Duodenal mucosa (tissue), 2 donors: ENCODE data around the gene PECR.

Experiments
- H3K27ac ChIP-seq: one replicate; pipeline ENCODE4 v1.7.0; 2013; ENCODE audit warnings: low read depth, low read length
- H3K27me3 ChIP-seq, 2 donors: one replicate each; pipeline ENCODE4 v1.7.0; 2013; ENCODE audit warnings: low read length in 2 of 2, control low read depth in 1 of 2; ENCODE audit not compliant: insufficient read depth in 2 of 2, control insufficient read depth in 1 of 2
- H3K36me3 ChIP-seq, 2 donors: one replicate each; pipeline ENCODE4 v1.7.0; 2013; ENCODE audit warnings: low read length in 2 of 2, control low read depth in 1 of 2; ENCODE audit not compliant: insufficient read depth in 2 of 2, control insufficient read depth in 1 of 2
- H3K4me1 ChIP-seq, 2 donors: one replicate each; pipeline ENCODE4 v1.7.0; 2013; ENCODE audit warnings: low read length in 2 of 2, control low read depth in 1 of 2; ENCODE audit not compliant: insufficient read depth in 2 of 2, control insufficient read depth in 1 of 2
- H3K4me3 ChIP-seq, 2 donors: one replicate each; pipeline ENCODE4 v1.7.0; 2013; ENCODE audit warnings: low read length in 2 of 2, low read depth in 1 of 2
- H3K9ac ChIP-seq, 2 donors: one replicate each; pipeline ENCODE4 v1.7.0; 2013; ENCODE audit warnings: low read length in 2 of 2, low read depth in 1 of 2
- H3K9me3 ChIP-seq, 2 donors: one replicate each; pipeline ENCODE4 v1.7.0; 2013; ENCODE audit warnings: low read length in 2 of 2, control low read depth in 1 of 2; ENCODE audit not compliant: control insufficient read depth in 1 of 2

PECR gene

DNA sequence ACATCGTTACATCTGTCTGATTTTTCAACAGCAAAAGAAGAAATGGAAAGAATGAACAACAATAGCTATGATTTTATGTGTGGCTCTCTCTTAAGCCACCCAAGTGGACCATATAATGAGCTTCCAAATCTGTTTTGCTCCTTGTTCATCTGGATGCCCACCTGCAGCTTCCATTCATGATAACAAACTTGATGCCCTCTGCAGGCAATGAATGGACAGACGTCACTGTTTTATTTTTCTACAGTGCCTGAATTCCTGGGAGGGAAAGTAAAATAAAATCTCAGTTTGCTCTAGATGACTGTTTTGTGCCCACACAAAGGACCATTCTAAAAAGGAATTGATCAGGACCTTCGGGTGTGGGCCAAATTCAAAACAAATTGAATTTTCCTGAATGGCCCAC lies 73.2 kb downstream of the PECR start:
- H3K36me3 ChIP-seq = no peaks in the 10 kb centered on the region
- H3K27me3 ChIP-seq = no peaks in the 10 kb centered on the region
- H3K9me3 ChIP-seq = no peaks in the 10 kb centered on the region
- H3K27ac ChIP-seq = no peak overlapping the region
- no peak overlapping the region for H3K9ac ChIP-seq
- H3K4me1 ChIP-seq = peaks cover 4 to 7% of the 10 kb centered on the region in 2 donors
- H3K4me3 ChIP-seq = no peak overlapping the region

DNA sequence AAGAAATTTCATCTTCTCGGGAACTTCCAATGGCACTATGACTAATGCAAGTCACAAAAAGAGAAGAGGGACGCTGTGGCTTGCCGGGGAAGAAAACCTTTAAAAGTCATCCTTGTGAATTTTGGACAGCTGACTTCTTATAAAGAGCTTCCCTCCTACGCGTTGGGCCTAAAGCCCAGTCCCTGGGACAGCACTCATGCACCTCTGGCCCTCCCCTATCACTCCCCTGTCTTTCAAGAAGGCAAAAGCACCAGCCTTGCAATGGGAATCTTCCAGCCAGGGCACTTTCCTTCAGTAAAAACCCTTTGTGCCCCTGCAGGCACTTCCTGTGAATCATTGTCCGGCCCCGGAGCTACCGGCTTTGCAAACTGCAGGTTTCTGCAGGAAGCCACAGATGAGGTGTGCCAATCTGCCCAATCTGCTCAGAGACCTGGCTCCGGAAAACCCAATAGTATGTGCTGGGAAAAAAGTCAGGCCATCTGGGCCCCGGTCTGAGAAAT lies 75.4 kb downstream of the PECR start:
- H3K9ac ChIP-seq = no peak overlapping the region
- H3K4me3 ChIP-seq = no peak overlapping the region
- H3K27ac ChIP-seq = no peak overlapping the region

DNA sequence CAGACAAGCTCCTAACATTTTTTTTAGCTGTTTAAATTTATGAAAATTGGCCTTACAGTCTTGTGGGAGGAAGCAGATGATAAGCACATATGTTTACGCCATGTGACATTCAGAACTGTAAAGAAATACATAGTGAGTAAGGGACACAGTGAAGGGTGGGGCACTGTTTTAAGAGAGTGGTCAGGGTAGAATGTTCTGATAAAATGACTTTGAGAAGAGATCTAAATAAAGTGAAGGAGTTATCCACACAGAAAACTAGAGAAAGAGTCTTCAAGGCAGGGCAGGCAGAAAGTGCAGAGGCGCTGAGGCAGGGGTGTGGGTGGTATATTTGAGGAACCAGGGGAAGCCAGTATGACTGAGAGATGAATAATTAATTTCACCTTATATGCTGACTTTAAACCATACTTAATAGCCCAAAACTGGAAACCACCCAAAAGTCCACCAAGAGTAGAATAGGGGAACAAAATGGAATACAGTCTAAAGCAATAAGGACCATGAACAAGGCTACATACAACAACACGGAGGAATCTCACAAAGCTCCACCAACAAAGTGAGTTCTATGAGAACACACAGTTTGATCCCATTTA lies 76.8 kb downstream of the PECR start:
- H3K4me3 ChIP-seq = no peak overlapping the region
- no peaks in the 10 kb centered on the region for H3K27me3 ChIP-seq
- H3K36me3 ChIP-seq = no peaks in the 10 kb centered on the region
- no peaks in the 10 kb centered on the region for H3K4me1 ChIP-seq
- H3K9me3 ChIP-seq = no peaks in the 10 kb centered on the region
- H3K27ac ChIP-seq = no peak overlapping the region
- no peak overlapping the region for H3K9ac ChIP-seq

More for the DNA sequence above, 75.4 kb downstream of the PECR start:
- H3K9me3 ChIP-seq = no peaks in the 10 kb centered on the region
- no peaks in the 10 kb centered on the region for H3K36me3 ChIP-seq
- no peaks in the 10 kb centered on the region for H3K27me3 ChIP-seq
- no peaks in the 10 kb centered on the region for H3K4me1 ChIP-seq

DNA sequence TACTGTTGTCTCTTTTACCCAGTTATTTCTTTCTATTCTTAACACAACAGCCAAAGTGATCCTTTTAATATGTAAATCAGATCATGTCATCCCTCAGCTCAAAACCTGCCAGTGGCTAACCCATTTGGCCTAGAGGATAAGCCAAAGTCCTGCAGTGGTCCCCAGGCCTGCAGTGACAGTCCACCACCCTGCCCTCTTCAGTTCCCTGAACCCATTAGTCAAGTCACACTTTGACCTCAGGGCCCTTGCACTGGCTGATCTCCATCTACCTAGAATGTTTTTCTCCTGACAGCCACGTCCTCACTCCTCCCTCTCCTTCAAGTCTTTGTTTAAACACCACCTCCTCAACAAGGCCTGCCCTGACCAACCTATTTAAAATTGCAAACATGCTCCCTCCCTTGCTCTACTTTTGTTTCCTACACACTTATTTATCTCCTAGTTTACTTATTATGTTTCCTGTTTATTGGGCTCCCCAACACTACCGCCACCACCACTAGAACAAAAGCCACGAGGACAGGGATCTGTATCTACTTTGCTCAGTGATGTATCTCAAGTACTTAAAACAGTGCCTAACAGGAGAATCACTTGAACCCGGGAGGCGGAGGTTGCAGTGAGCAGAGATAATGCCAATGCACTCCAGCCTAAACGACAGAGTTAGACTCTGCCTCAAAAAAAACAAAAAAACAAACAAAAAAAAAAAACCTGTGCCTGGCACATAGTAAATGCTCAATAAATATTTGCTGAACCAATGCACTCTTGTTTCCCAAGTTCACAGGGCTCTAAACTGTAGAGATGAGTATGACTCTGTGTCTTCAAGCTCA lies 77.5 kb downstream of the PECR start:
- H3K4me3 ChIP-seq = no peak overlapping the region
- H3K9me3 ChIP-seq = no peaks in the 10 kb centered on the region
- no peaks in the 10 kb centered on the region for H3K4me1 ChIP-seq
- H3K27me3 ChIP-seq = no peaks in the 10 kb centered on the region
- H3K36me3 ChIP-seq = no peaks in the 10 kb centered on the region
- no peak overlapping the region for H3K27ac ChIP-seq
- H3K9ac ChIP-seq = no peak overlapping the region

DNA sequence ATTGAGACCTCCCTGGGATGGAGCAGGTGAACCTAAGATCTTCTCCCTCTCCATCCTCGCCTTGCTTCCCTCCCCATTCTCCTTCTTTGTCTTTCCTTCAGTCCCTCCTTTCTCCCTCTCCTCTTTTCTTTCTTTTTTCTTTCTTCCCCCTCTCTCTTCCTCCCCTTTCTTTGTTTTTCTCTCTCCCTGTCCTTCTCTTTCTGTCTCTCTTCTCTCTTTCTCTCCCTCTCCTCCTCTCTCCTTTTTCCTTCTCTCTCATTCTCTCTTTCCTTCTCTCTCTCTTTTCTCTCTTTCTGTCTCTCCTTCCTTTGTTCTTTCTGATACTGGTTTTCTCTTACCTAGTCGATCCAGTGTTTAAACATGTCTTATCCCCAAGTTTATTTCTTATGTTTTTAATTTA lies 78.9 kb downstream of the PECR start:
- H3K4me3 ChIP-seq = no peak overlapping the region
- H3K27me3 ChIP-seq = no peaks in the 10 kb centered on the region
- H3K27ac ChIP-seq = no peak overlapping the region
- no peaks in the 10 kb centered on the region for H3K4me1 ChIP-seq
- no peaks in the 10 kb centered on the region for H3K9me3 ChIP-seq
- no peaks in the 10 kb centered on the region for H3K36me3 ChIP-seq
- no peak overlapping the region for H3K9ac ChIP-seq

DNA sequence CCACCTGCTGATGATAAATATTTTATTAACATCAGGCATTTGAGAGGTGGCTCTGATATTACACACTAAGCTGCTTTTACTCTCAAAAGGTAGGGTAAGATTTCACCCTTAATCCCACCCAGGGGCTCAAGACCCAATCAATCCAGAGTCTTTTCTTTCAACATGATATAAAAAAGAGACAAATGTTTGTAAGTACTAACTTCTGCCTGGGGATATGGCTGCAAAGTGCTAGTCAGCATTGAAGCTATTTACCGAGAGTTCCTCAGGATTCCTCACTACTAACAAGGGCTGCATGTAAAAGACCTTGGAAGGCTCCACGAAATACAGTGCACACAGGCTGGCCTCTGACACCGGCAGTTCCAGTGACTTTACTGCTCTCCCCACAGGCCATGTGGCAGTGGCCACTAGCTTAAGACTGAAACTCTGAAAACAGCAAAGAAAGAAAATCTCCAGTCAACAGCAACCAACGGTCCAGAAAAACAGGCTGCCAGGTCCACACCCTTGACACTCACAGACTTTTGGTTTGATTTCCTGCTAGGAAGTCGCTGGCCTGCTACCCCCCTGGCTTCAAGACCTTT lies 79.4 kb downstream of the PECR start:
- Histone ChIP-seq H3K9ac (no peak overlapping the region), H3K27ac (no peak overlapping the region), H3K4me1 (no peaks in the 10 kb centered on the region), H3K4me3 (no peak overlapping the region), H3K36me3 (no peaks in the 10 kb centered on the region), H3K27me3 (no peaks in the 10 kb centered on the region), H3K9me3 (no peaks in the 10 kb centered on the region)

DNA sequence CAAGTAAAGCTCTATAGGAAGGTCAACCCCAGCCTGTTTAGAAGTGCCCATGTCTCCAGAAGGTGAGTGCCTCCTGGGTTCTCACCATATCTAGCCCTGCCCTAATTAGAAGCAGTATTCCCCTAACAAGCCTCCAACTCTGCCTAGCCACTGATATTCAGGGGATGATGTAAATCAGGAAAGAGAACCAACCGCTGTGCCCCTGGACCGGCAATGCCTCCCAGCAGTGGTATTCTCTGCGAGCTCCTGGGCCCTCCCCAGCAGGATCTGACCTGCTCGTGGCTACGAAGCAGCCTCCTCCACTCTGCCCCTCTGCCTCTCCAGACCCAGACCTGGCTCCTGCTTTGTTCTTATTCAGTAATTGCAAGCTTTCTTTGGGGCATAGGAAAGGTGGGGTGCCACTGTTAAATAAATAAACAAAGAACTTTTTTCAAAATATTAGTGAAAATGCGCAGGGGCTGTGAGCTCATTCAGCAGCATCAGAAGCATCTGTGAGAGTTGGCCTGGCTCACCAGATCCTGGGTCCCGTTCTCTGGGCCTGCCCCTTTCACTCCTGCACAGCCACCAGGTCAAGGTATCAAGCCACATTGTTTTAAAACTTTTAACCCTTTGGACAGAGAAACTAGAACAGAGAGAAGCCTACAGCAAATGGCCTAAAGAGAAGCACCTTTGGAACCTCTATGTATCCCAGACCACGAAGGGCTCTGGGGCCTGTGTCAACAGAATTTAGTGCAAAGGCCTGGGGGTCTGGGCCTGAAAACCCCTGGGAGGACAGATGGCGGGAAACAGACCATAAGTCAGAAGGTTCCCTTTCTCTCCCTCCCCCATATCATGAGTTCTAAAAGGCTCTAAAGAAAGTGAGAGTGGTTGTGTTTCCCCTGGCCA lies 80.2 kb downstream of the PECR start:
- no peak overlapping the region for H3K27ac ChIP-seq

DNA sequence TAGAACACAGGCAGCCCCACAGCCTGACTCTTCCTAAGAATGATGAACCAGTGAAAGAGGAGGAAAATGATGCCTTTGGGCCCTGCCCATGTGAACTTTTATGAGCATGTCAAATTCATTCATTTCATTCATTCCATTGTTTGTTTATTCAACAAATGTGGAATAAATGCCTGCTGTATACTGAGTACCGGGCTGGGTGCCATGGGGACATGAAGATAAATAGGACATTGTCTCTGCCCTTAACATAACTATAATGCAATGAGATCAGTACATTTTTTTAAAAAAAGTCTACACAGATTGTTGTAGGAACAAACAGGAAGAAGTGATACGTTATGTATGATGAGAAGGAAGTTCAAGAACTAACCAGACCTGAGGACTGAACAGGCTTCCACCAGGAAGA lies 83.0 kb downstream of the PECR start:
- H3K9ac ChIP-seq = no peak overlapping the region
- H3K27ac ChIP-seq = no peak overlapping the region

More for the DNA sequence above, 80.2 kb downstream of the PECR start:
- H3K27me3 ChIP-seq = no peaks in the 10 kb centered on the region
- no peaks in the 10 kb centered on the region for H3K4me1 ChIP-seq
- H3K9me3 ChIP-seq = no peaks in the 10 kb centered on the region
- H3K36me3 ChIP-seq = no peaks in the 10 kb centered on the region
- no peak overlapping the region for H3K9ac ChIP-seq
- no peak overlapping the region for H3K4me3 ChIP-seq

DNA sequence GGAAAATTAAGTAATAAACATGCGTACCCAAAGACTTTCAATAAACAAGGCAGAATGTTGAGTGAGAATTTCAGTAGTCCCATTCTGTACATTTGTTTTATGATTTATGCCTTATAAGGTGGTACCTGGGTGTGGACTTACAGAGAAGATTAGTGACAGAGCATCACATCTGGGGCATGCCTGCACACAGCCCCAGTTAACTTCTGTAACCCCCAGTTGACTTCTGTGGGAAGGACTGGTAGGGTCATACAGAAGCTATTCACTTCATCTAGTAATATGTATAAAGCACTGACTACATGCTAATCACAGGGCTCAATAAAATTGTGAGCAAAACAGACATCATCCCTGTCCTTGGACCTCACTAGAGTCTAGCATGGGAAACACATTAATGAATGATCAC lies 84.4 kb downstream of the PECR start:
- Histone ChIP-seq H3K9me3 (no peaks in the 10 kb centered on the region), H3K4me1 (no peaks in the 10 kb centered on the region), H3K9ac (no peak overlapping the region), H3K36me3 (peaks cover 7 to 13% of the 10 kb centered on the region in 2 donors), H3K4me3 (no peak overlapping the region), H3K27me3 (no peaks in the 10 kb centered on the region), H3K27ac (no peak overlapping the region)

More for the DNA sequence above, 83.0 kb downstream of the PECR start:
- Histone ChIP-seq H3K9me3 (no peaks in the 10 kb centered on the region), H3K4me3 (no peak overlapping the region), H3K27me3 (no peaks in the 10 kb centered on the region), H3K36me3 (peaks cover 7 to 13% of the 10 kb centered on the region in 2 donors), H3K4me1 (no peaks in the 10 kb centered on the region)
